Panc1 (cell line): Measurements from ENCODE around the gene SLC9A7. TPM values are rescaled to one million over a fixed set of nuclear protein-coding genes. Genes with fewer than 3 reads are reported as not detected.

Experiments used
- ATAC-seq: fragments of 200-7000 bp; cut with Tn5 transposase; 2 replicates; pipeline ENCODE4 v1.9.1; 2020; ENCODE audit warnings: mild to moderate bottlenecking, moderate library complexity
- BruUV-seq: library from RNA; stranded (reverse); fragments of 400-500 nt; replicated peaks from 2 replicates; lab custom pipeline; 2021; lab: Mats Ljungman, UMichigan
- CTCF ChIA-PET: fragments of 300-600 bp; sonication (Branson Sonifier 250); formaldehyde crosslinking; loops from one replicate; lab custom pipeline; 2022; ENCODE audit warnings: antibody characterized with exemption; lab: Charles Lee
- POLR2A ChIA-PET: fragments of 300-600 bp; sonication (Branson Sonifier 250); formaldehyde crosslinking; loops from one replicate; lab custom pipeline; 2022; ENCODE audit warnings: antibody characterized with exemption; lab: Charles Lee
- DNase-seq: peaks from one replicate; pipeline ENCODE4 v3.0.0-alpha.2; 2010; ENCODE audit warnings: low read depth, low spot score
- H3K27ac ChIP-seq: 2 replicates; pipeline ENCODE4 v1.5.1; 2011; ENCODE audit warnings: mild to moderate bottlenecking, low read length, inconsistent platforms
- H3K27me3 ChIP-seq: fragments of 200-500 bp; sonication (Bioruptor generic); 2 replicates; pipeline ENCODE4 v1.6.0; 2014; ENCODE audit warnings: low read length, inconsistent platforms; ENCODE audit not compliant: control insufficient read depth, insufficient read depth
- H3K36me3 ChIP-seq: fragments of 200-500 bp; sonication (Bioruptor generic); 2 replicates; pipeline ENCODE4 v1.5.1; 2014; ENCODE audit warnings: inconsistent platforms, mild to moderate bottlenecking, low read length, moderate library complexity; ENCODE audit not compliant: control insufficient read depth, insufficient read depth
- H3K4me1 ChIP-seq: 2 replicates; pipeline ENCODE4 v1.5.1; 2011; ENCODE audit warnings: inconsistent platforms, mild to moderate bottlenecking, low read length, moderate library complexity; ENCODE audit not compliant: control insufficient read depth, insufficient read depth
- H3K4me3 ChIP-seq, 2 experiments: 2 replicates each; pipeline ENCODE4 v1.5.1; 2011 to 2012; ENCODE audit warnings: low read depth in 2 of 2, low read length in 2 of 2, mild to moderate bottlenecking in 2 of 2, inconsistent platforms in 1 of 2, moderate library complexity in 1 of 2
- H3K9me3 ChIP-seq: fragments of 200-500 bp; sonication (Bioruptor generic); 2 replicates; pipeline ENCODE4 v1.5.1; 2014; ENCODE audit warnings: low read depth, mild to moderate bottlenecking, inconsistent platforms, low read length, moderate library complexity; ENCODE audit not compliant: control insufficient read depth, insufficient read depth
- CTCF ChIP-seq: fragments of 450-650 bp; IDR thresholded peaks from 2 replicates; pipeline ENCODE4 v1.5.1; 2017; ENCODE audit warnings: mild to moderate bottlenecking
- POLR2AphosphoS5 ChIP-seq: IDR thresholded peaks from 2 replicates; pipeline ENCODE4 v1.6.1; 2012; ENCODE audit warnings: mild to moderate bottlenecking, low read depth, low read length, moderate library complexity
- REST ChIP-seq, 2 experiments: IDR thresholded peaks; 2 replicates each; pipeline ENCODE4 v1.6.1; 2011 to 2012; ENCODE audit warnings: low read depth in 2 of 2, control low read depth in 1 of 2, low read length in 1 of 2, mild to moderate bottlenecking in 1 of 2, moderate library complexity in 1 of 2; ENCODE audit not compliant: insufficient read depth in 1 of 2
- SIN3A ChIP-seq: IDR thresholded peaks from 2 replicates; pipeline ENCODE4 v1.6.1; 2012; ENCODE audit warnings: low read depth, mild to moderate bottlenecking, low read length, moderate library complexity, borderline replicate concordance; ENCODE audit not compliant: insufficient read depth
- TCF7L2 ChIP-seq: IDR thresholded peaks from 2 replicates; pipeline ENCODE4 v1.6.1; 2011; ENCODE audit warnings: mild to moderate bottlenecking, low read depth, low read length, inconsistent platforms
- in situ Hi-C: cut with HindIII; loops from 2 replicates; pipeline ENCODE4 v1.10.0; 2016; ENCODE audit warnings: low sequenced_read_pairs, low pct_unique_long_range_greater_than_20kb
- intact Hi-C: fragments of 100-400 bp; cut with micrococcal nuclease; formaldehyde crosslinking; loops from one replicate; pipeline ENCODE4 v1.10.0; 2022; ENCODE audit not compliant: unreplicated experiment
- total RNA-seq: library from RNA; stranded (reverse); gene quantifications from one replicate; pipeline ENCODE4 v1.2.1, GENCODE V29; 2021; ENCODE audit not compliant: unreplicated experiment

The SLC9A7 gene
- total RNA-seq, 1 experiment from 2014 or later = 80.4 TPM

GRCh38 chrX:46754036-46754435 is 4.9 kb downstream of the SLC9A7 start:
- TF ChIP-seq REST (IDR thresholded peaks at IDR 0.05; ENCODE audit: insufficient read depth in 1 of 2, low read depth in 2 of 2, low read length in 1 of 2) = no peak
- no peak for TF ChIP-seq POLR2AphosphoS5
- no peak for TF ChIP-seq CTCF
- TF ChIP-seq SIN3A = no peak
- TF ChIP-seq TCF7L2 = no peak
- intact Hi-C loops (no loop called here), in situ Hi-C loops (no loop called here)
- Histone ChIP-seq H3K36me3 (no peaks in the 10 kb centered on the region), H3K4me3 (no peak overlapping the region), H3K27me3 (no peaks in the 10 kb centered on the region), H3K9me3 (no peaks in the 10 kb centered on the region), H3K27ac (no peak overlapping the region), H3K4me1 (peaks cover 6% of the 10 kb centered on the region; the same call in 1 of the 2 replicates)
- no peak for DNase-seq
- ATAC-seq = no peak
- ChIA-PET POLR2A (interaction anchor here (0.6 kb wide), 1 partner anchor 1146 kb away, joined by 3 read pairs; no protein-coding TSS in a partner anchor), CTCF (no interaction called here)
- no TSS peak for BruUV-seq

- ATAC-seq = no peak
- BruUV-seq = no TSS peak
- Histone ChIP-seq H3K4me3 (no peak overlapping the region), H3K36me3 (no peaks in the 10 kb centered on the region), H3K27ac (no peak overlapping the region), H3K9me3 (no peaks in the 10 kb centered on the region), H3K4me1 (peaks cover 6% of the 10 kb centered on the region; the same call in 1 of the 2 replicates), H3K27me3 (no peaks in the 10 kb centered on the region)
- in situ Hi-C loops = no loop called here
- intact Hi-C loops = no loop called here
- TF ChIP-seq POLR2AphosphoS5 (no peak), CTCF (no peak), SIN3A (no peak), TCF7L2 (no peak), REST (IDR thresholded peaks at IDR 0.05; ENCODE audit: insufficient read depth in 1 of 2, low read depth in 2 of 2, low read length in 1 of 2) (no peak)
- ChIA-PET POLR2A (no interaction called here), CTCF (no interaction called here)
- no peak for DNase-seq
Observed at GRCh38 chrX:46750889-46751288, 8.0 kb downstream of the SLC9A7 start.
